SK-N-SH (cell line): ENCODE measurements around the gene LRRC51.

ENCODE experiments used
- CTCF ChIP-seq: fragments of 200-600 bp; sonication (generic); IDR thresholded peaks from 2 replicates; pipeline ENCODE4 v1.6.1; 2017; ENCODE audit warnings: antibody characterized with exemption, mild to moderate bottlenecking, moderate library complexity
- GABPA ChIP-seq: IDR thresholded peaks from 2 replicates; pipeline ENCODE4 v1.4.0; 2012; ENCODE audit warnings: low read depth, mild to moderate bottlenecking
- JUND ChIP-seq: IDR thresholded peaks from 2 replicates; pipeline ENCODE4 v1.4.0; 2012
- RFX5 ChIP-seq: IDR thresholded peaks from 2 replicates; pipeline ENCODE4 v1.6.1; 2012; ENCODE audit warnings: mild to moderate bottlenecking, improper control_type of control experiment, low read length
- SIN3A ChIP-seq: IDR thresholded peaks from 2 replicates; pipeline ENCODE4 v1.6.1; 2012; ENCODE audit warnings: low read depth, mild to moderate bottlenecking, low read length, moderate library complexity, borderline replicate concordance

GRCh38 chr11:72119198-72119597 is 38.5 kb downstream of the LRRC51 start:
- no peak for TF ChIP-seq CTCF
- TF ChIP-seq GABPA = no peak
- TF ChIP-seq SIN3A = no peak
- TF ChIP-seq JUND = no peak
- TF ChIP-seq RFX5 = no peak
